Transverse colon (tissue), 4 donors: ENCODE results near the gene RER1. TPM values are rescaled to one million over a fixed set of nuclear protein-coding genes. Genes with fewer than 3 reads are reported as not detected.
A peak's percentile ranks its signal among the peaks of the same experiment; 100 is the strongest.

Experiments
- DNase-seq: peaks from one replicate; pipeline ENCODE4 v3.0.0-alpha.2; 2019
- H3K27ac ChIP-seq, 4 donors: fragments of 200-600 bp; sonication (generic); 2 replicates each; pipeline ENCODE4 v1.5.1; 2016 to 2018; ENCODE audit warnings: inconsistent platforms in 4 of 4
- H3K27me3 ChIP-seq: fragments of 200-600 bp; sonication (generic); 2 replicates; pipeline ENCODE4 v1.5.1; 2017; ENCODE audit warnings: inconsistent platforms
- H3K36me3 ChIP-seq, 4 donors: fragments of 200-600 bp; sonication (generic); 2 replicates each; pipeline ENCODE4 v1.5.1; 2017 to 2019; ENCODE audit warnings: inconsistent platforms in 4 of 4
- H3K4me1 ChIP-seq, 4 donors: fragments of 200-600 bp; sonication (generic); 2 replicates each; pipeline ENCODE4 v1.5.1; 2017 to 2020; ENCODE audit warnings: inconsistent platforms in 4 of 4
- H3K4me3 ChIP-seq, 4 donors: fragments of 200-600 bp; sonication (generic); 1 replicate in 1 of 4; 2 replicates in 3 of 4; pipeline versions ENCODE4 v1.5.1 to v1.6.1; 2017 to 2019; ENCODE audit warnings: inconsistent platforms in 4 of 4
- H3K9me3 ChIP-seq, 2 donors: fragments of 200-600 bp; sonication (generic); 2 replicates each; pipeline ENCODE4 v1.5.1; 2017 to 2019; ENCODE audit warnings: inconsistent platforms in 2 of 2
- CTCF ChIP-seq, 5 experiments: fragments of 200-600 bp in 3 of 5; fragments of 450-650 bp in 2 of 5; sonication (generic) in 3 of 5; IDR thresholded peaks; 1 replicate in 2 of 5; 2 replicates in 3 of 5; pipeline ENCODE4 v1.5.1; 2016 to 2017; ENCODE audit warnings: antibody characterized with exemption in 5 of 5, inconsistent platforms in 3 of 5, mild to moderate bottlenecking in 2 of 5, moderate library complexity in 1 of 5
- EP300 ChIP-seq: sonication (generic); formaldehyde crosslinking; IDR thresholded peaks from one replicate; pipeline ENCODE4 v1.6.1; 2017; ENCODE audit warnings: antibody characterized with exemption, low read depth
- POLR2A ChIP-seq: fragments of 450-650 bp; IDR thresholded peaks from one replicate; pipeline ENCODE4 v1.6.1; 2016; ENCODE audit warnings: antibody characterized with exemption, mild to moderate bottlenecking, moderate library complexity
- POLR2AphosphoS5 ChIP-seq, 3 donors: sonication (generic); formaldehyde crosslinking; IDR thresholded peaks; one replicate each; pipeline ENCODE4 v1.6.1; 2016; ENCODE audit warnings: antibody characterized with exemption in 3 of 3
- WGBS, 2 donors: methylation state at CpG; one replicate each; pipeline ENCODE4 v1.1.5; 2018; ENCODE audit warnings: low coverage in 1 of 2; 5-methylcytosine and 5-hydroxymethylcytosine counted together
- in situ Hi-C, 4 donors: fragments of 200-750 bp; cut with MboI; loops; one replicate each; pipeline versions ENCODE4 v1.15.0 to v1.15.1; 2017; ENCODE audit warnings: low sequenced_read_pairs in 3 of 4, low pct_ligation_motif_present in 1 of 4, low pct_unique_long_range_greater_than_20kb in 1 of 4
- intact Hi-C: fragments of 100-400 bp; cut with DNase I; formaldehyde crosslinking; loops from one replicate; pipeline ENCODE4 v1.15.1; 2023; ENCODE audit warnings: low total_unique reads
- total RNA-seq, 4 donors: library from RNA; depleted of rRNA; stranded (reverse); fragments of >200 nt; gene quantifications; one replicate each; pipeline ENCODE4 v1.1.0, GENCODE V29; 2016

The RER1 gene
- total RNA-seq, 4 donors from 2014 or later: 36.2 to 129 (median 111) TPM

- intact Hi-C loops: loop anchor here (1.0 kb wide), 1 partner anchor 111 kb away; no protein-coding TSS in a partner anchor
- H3K4me1 ChIP-seq: peaks cover 19 to 44% (median 34%) of the 10 kb centered on the region in 4 donors
- peak overlapping the region; percentile 55 to 97 (median 80) for H3K4me3 ChIP-seq
- no peaks in the 10 kb centered on the region for H3K9me3 ChIP-seq
- H3K27ac ChIP-seq: peak overlapping the region; percentile 90 to 95 (median 93)
- TF ChIP-seq POLR2AphosphoS5 (IDR thresholded peaks at IDR 0.05) (peak in 2 of 3 donors; percentile 68 to 78), EP300 (no peak), POLR2A (peak; percentile 74), CTCF (IDR thresholded peaks at IDR 0.05) (peak in 2 of 5 experiments; percentile 20 to 25)
- H3K36me3 ChIP-seq: no peaks in the 10 kb centered on the region
- 3% methylated on average over 10 of the region's 66 CpGs; no CpG with 5 or more reads in 1 of the 2 donors for WGBS, 2 donors
- DNase-seq: peak; percentile 26
- H3K27me3 ChIP-seq: peaks cover 7% of the 10 kb centered on the region
- in situ Hi-C loops: loop anchor here (10.0 to 25.0 kb wide), 4 partner anchors 132 to 232 kb away; partner anchors contain the start of genes MMEL1 (in 1 of the 4) and TNFRSF14 (in 1 of the 4)
Measured at GRCh38 chr1:2412773-2413494, 21.3 kb downstream of the RER1 start.

- in situ Hi-C loops: loop anchor here (10.0 to 25.0 kb wide), 4 partner anchors 131 to 231 kb away; partner anchors contain the start of genes MMEL1 (in 1 of the 4) and TNFRSF14 (in 1 of the 4)
- H3K9me3 ChIP-seq: no peaks in the 10 kb centered on the region
- peaks cover 15% of the 10 kb centered on the region for H3K27me3 ChIP-seq
- TF ChIP-seq POLR2AphosphoS5 (IDR thresholded peaks at IDR 0.05): no peak
- TF ChIP-seq CTCF (IDR thresholded peaks at IDR 0.05): no peak
- TF ChIP-seq POLR2A: no peak
- TF ChIP-seq EP300: no peak
- no peaks in the 10 kb centered on the region for H3K36me3 ChIP-seq
- WGBS, 2 donors: 29% methylated on average over 25 of the region's 28 CpGs; no CpG with 5 or more reads in 1 of the 2 donors
- DNase-seq: peak; percentile 31
- peak overlapping the region; percentile 55 to 97 (median 80) for H3K4me3 ChIP-seq
- peaks cover 19 to 44% (median 34%) of the 10 kb centered on the region in 4 donors for H3K4me1 ChIP-seq
- intact Hi-C loops: loop anchor here (1.0 kb wide), 1 partner anchor 111 kb away; no protein-coding TSS in a partner anchor
- peak overlapping the region; percentile 90 to 95 (median 93) for H3K27ac ChIP-seq
Measured at GRCh38 chr1:2413495-2414296, 22.1 kb downstream of the RER1 start.

- WGBS, 2 donors: 2 to 3% methylated on average over 10 to 25 of the region's 25 CpGs
- Histone ChIP-seq H3K9me3 (no peaks in the 10 kb centered on the region), H3K36me3 (no peaks in the 10 kb centered on the region), H3K4me3 (peak overlapping the region in 1 of 4 donors; percentile 13), H3K27ac (peak overlapping the region; percentile 90 to 95 (median 93)), H3K4me1 (peaks cover 19 to 44% (median 34%) of the 10 kb centered on the region in 4 donors), H3K27me3 (peaks cover 22% of the 10 kb centered on the region)
- peak; percentile 89 to 97 (median 93) for TF ChIP-seq CTCF (IDR thresholded peaks at IDR 0.05)
- TF ChIP-seq POLR2A: no peak
- in situ Hi-C loops: loop anchor here (10.0 to 25.0 kb wide), 4 partner anchors 130 to 230 kb away; partner anchors contain the start of genes MMEL1 (in 1 of the 4) and TNFRSF14 (in 1 of the 4)
- intact Hi-C loops: no loop called here
- DNase-seq: peak; percentile 87
Measured at GRCh38 chr1:2414297-2414958, 22.8 kb downstream of the RER1 start.
